Thyroid gland (tissue), 4 donors: ENCODE results near the gene TMC6. TPM values are rescaled to one million over a fixed set of nuclear protein-coding genes. Genes with fewer than 3 reads are reported as not detected.
"Not testable (repeated sequence)": the region's sequence is repeated elsewhere in the genome, so short reads cannot be mapped to it uniquely, and the experiment has no call there.

Source experiments
- DNase-seq, 2 donors: peaks; one replicate each; pipeline ENCODE4 v3.0.0-alpha.2; 2019
- H3K27ac ChIP-seq, 3 donors: fragments of 200-600 bp; sonication (generic); 1 replicate in 2 of 3; 2 replicates in 1 of 3; pipeline ENCODE4 v1.5.1; 2016 to 2019; ENCODE audit warnings: mild to moderate bottlenecking in 1 of 3, moderate library complexity in 1 of 3
- H3K27me3 ChIP-seq: fragments of 200-600 bp; sonication (generic); one replicate; pipeline ENCODE4 v1.5.1; 2019
- H3K36me3 ChIP-seq, 2 donors: fragments of 200-600 bp; sonication (generic); one replicate each; pipeline ENCODE4 v1.5.1; 2016 to 2019
- H3K4me1 ChIP-seq, 2 donors: fragments of 200-600 bp; sonication (generic); one replicate each; pipeline ENCODE4 v1.5.1; 2017 to 2019
- H3K4me3 ChIP-seq, 3 donors: fragments of 200-600 bp; sonication (generic); replicated peaks in 1 of 3; 1 replicate in 2 of 3; 2 replicates in 1 of 3; pipeline ENCODE4 v1.5.1; 2016; ENCODE audit warnings: mild to moderate bottlenecking in 1 of 3
- H3K9me3 ChIP-seq: fragments of 200-600 bp; sonication (generic); one replicate; pipeline ENCODE4 v1.5.1; 2017
- CTCF ChIP-seq, 6 experiments: fragments of 200-600 bp in 3 of 6; fragments of 450-650 bp in 3 of 6; sonication (generic) in 3 of 6; IDR thresholded peaks; one replicate each; pipeline ENCODE4 v1.5.1; 2016 to 2019; ENCODE audit warnings: antibody characterized with exemption in 6 of 6, mild to moderate bottlenecking in 2 of 6, inconsistent platforms in 1 of 6, moderate library complexity in 1 of 6
- POLR2A ChIP-seq, 2 donors: fragments of 450-650 bp; IDR thresholded peaks; one replicate each; pipeline ENCODE4 v1.6.1; 2017; ENCODE audit warnings: antibody characterized with exemption in 2 of 2, mild to moderate bottlenecking in 2 of 2, moderate library complexity in 1 of 2
- WGBS, 2 donors: methylation state at CpG; one replicate each; pipeline ENCODE4 v1.1.5; 2017; 5-methylcytosine and 5-hydroxymethylcytosine counted together
- intact Hi-C: fragments of 100-400 bp; cut with DNase I; formaldehyde crosslinking; loops from one replicate; pipeline ENCODE4 v1.15.1; 2023
- small RNA-seq: library from RNA; depleted of rRNA; stranded (forward); fragments of <200 nt; gene quantifications from one replicate; pipeline ENCODE3, GENCODE V24; 2016
- total RNA-seq, 4 donors: library from RNA; depleted of rRNA; stranded (reverse); fragments of >200 nt; gene quantifications; one replicate each; pipeline ENCODE4 v1.2.3, GENCODE V29; 2016

Gene TMC6
- total RNA-seq, 4 donors from 2014 or later, result 10.0 to 22.8 (median 20.4) TPM

- intact Hi-C loops, result no loop called here
- H3K4me3 ChIP-seq, result no peak overlapping the region
- H3K9me3 ChIP-seq, result no peaks in the 10 kb centered on the region
- H3K36me3 ChIP-seq, result peaks cover 27 to 41% of the 10 kb centered on the region in 2 donors
- H3K27ac ChIP-seq, result no peak overlapping the region
- 79 to 84% methylated on average over 4 of the region's 4 CpGs for WGBS, 2 donors
- no peak for DNase-seq
- no peaks in the 10 kb centered on the region for H3K4me1 ChIP-seq
- TF ChIP-seq POLR2A (IDR thresholded peaks at IDR 0.05) (no peak), CTCF (IDR thresholded peaks at IDR 0.05) (no peak)
- no peaks in the 10 kb centered on the region for H3K27me3 ChIP-seq
Observed at GRCh38 chr17:78069695-78070094, 58.9 kb downstream of the TMC6 start.

DNA sequence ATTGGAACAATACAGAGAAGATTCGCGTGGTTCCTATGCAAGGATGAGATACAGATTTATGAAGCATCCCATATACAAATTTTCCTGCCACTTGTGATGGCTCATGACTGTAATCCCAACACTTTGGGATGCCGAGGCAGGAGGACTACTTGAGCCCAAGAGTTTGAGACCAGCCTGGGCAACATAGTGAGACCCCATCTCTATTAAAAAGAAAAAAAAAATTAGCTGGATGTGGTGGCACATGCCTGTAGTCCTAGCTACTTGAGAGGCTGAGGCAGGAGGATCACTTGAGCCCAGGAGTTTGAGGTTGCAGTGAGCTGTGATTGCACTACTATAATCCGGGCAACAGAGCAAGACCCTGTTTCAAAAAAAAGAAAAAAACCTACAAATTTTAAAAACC, 61.6 kb downstream of the TMC6 start:
- H3K4me1 ChIP-seq, DNase-seq, H3K27me3 ChIP-seq, intact Hi-C loops, H3K9me3 ChIP-seq, H3K4me3 ChIP-seq, H3K27ac ChIP-seq: not testable (repeated sequence)
- H3K36me3 ChIP-seq, result peaks cover 8 to 17% of the 10 kb centered on the region in 2 donors
- WGBS, 2 donors, result 95% methylated on average over 4 of the region's 4 CpGs

GRCh38 chr17:78064708-78065107, 63.8 kb downstream of the TMC6 start:
- Histone ChIP-seq H3K27me3 (no peaks in the 10 kb centered on the region), H3K36me3 (peaks cover 0 to 6% of the 10 kb centered on the region in 2 donors), H3K4me3 (no peak overlapping the region), H3K27ac (no peak overlapping the region), H3K9me3 (no peaks in the 10 kb centered on the region), H3K4me1 (no peaks in the 10 kb centered on the region)
- DNase-seq, result no peak
- intact Hi-C loops, result no loop called here
- WGBS, 2 donors, result 95 to 97% methylated on average over 4 of the region's 4 CpGs
- TF ChIP-seq POLR2A (IDR thresholded peaks at IDR 0.05) (no peak), CTCF (IDR thresholded peaks at IDR 0.05) (no peak)

- H3K4me3 ChIP-seq, result no peak overlapping the region
- TF ChIP-seq CTCF (IDR thresholded peaks at IDR 0.05) (no peak), POLR2A (IDR thresholded peaks at IDR 0.05) (no peak)
- H3K9me3 ChIP-seq, result no peaks in the 10 kb centered on the region
- peaks cover 0 to 5% of the 10 kb centered on the region in 2 donors for H3K4me1 ChIP-seq
- no peak for DNase-seq
- H3K27me3 ChIP-seq, result no peaks in the 10 kb centered on the region
- intact Hi-C loops, result no loop called here
- no peak overlapping the region for H3K27ac ChIP-seq
- peaks cover 0 to 2% of the 10 kb centered on the region in 2 donors for H3K36me3 ChIP-seq
Observed at GRCh38 chr17:78063489-78063888, 65.1 kb downstream of the TMC6 start.

DNA sequence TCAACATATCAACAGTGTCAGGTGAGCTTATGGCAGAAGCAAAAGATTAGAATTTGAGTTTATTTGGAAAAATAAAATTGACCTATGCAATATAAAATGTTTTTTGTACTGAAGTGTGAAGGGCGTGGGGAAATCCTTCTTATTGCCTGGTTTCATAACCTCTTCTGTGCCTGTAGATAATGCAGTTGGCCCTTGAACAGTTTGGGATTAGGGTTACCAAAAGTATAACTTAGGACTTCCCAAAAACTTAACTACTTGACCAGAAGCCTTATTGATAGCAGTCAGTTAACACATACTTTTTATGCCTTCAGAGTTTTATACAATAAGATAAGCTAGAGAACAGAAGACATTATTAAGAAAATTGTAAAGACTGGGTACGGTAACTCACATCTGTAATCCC, 66.0 kb downstream of the TMC6 start:
- H3K4me3 ChIP-seq, result no peak overlapping the region
- TF ChIP-seq POLR2A (IDR thresholded peaks at IDR 0.05), result no peak
- no peak for TF ChIP-seq CTCF (IDR thresholded peaks at IDR 0.05)
- 93 to 95% methylated on average over 2 of the region's 2 CpGs for WGBS, 2 donors
- H3K4me1 ChIP-seq, result peaks cover 0 to 12% of the 10 kb centered on the region in 2 donors
- H3K27me3 ChIP-seq, result no peaks in the 10 kb centered on the region
- H3K9me3 ChIP-seq, result no peaks in the 10 kb centered on the region
- no peak overlapping the region for H3K27ac ChIP-seq
- intact Hi-C loops, result no loop called here
- no peaks in the 10 kb centered on the region for H3K36me3 ChIP-seq
- DNase-seq, result no peak

Small RNA genes lying within 50 kb of the gene (small RNA-seq; reads per million reads assigned to genes)
- gene RNU6-625P, result not detected

Other genes with a start within 250 kb of the TMC6 start
- 10 to 100 TPM in 3 of 4 donors, 1 to 10 TPM in 1; 9.1 to 32.7 (median 14.3) TPM for gene TNRC6C, start 170.1 kb downstream of the TMC6 start, total RNA-seq
- 1 to 10 TPM; 1.4 to 4.7 (median 1.9) TPM for gene TMC8, start 2.0 kb upstream of the TMC6 start, total RNA-seq
- not detected for gene C17orf99, start 17.6 kb upstream of the TMC6 start, total RNA-seq
- 10 to 100 TPM; 47.9 to 83.8 (median 70.7) TPM for gene SYNGR2, start 39.8 kb upstream of the TMC6 start, total RNA-seq
- gene TK1, start 58.3 kb upstream of the TMC6 start, total RNA-seq, result 1 to 10 TPM; 1.1 to 2.7 (median 1.9) TPM
- 10 to 100 TPM; 21.3 to 36.9 (median 33.5) TPM for gene AFMID, start 58.6 kb upstream of the TMC6 start, total RNA-seq
- under 1 TPM in 3 of 4 donors, not detected in 1; 0.11 to 0.83 (median 0.13) TPM for gene BIRC5, start 85.5 kb upstream of the TMC6 start, total RNA-seq
- not detected for gene TMEM235, start 102.9 kb upstream of the TMC6 start, total RNA-seq
- gene SOCS3, start 231.3 kb upstream of the TMC6 start, total RNA-seq, result 100 to 1,000 TPM in 1 of 4 donors, 10 to 100 TPM in 2, 1 to 10 TPM in 1; 9.2 to 110 (median 33.3) TPM
- 10 to 100 TPM; 41.2 to 87.2 (median 69.1) TPM for gene PGS1, start 249.9 kb upstream of the TMC6 start, total RNA-seq